BLaER1 (cell line): ENCODE results near the gene TRAF1.

Experiments
- H3K27ac ChIP-seq: shearing (Covaris generic); formaldehyde crosslinking; 2 replicates; pipeline ENCODE4 v1.8.1; 2022
- H3K27me3 ChIP-seq: shearing (Covaris generic); formaldehyde crosslinking; 2 replicates; pipeline ENCODE4 v1.8.1; 2022
- H3K36me3 ChIP-seq: shearing (Covaris generic); formaldehyde crosslinking; 2 replicates; pipeline ENCODE4 v1.8.1; 2022
- H3K4me1 ChIP-seq: shearing (Covaris generic); formaldehyde crosslinking; 2 replicates; pipeline ENCODE4 v1.8.1; 2022
- H3K4me2 ChIP-seq: shearing (Covaris generic); formaldehyde crosslinking; 2 replicates; pipeline ENCODE4 v1.8.1; 2022
- H3K4me3 ChIP-seq: shearing (Covaris generic); formaldehyde crosslinking; 2 replicates; pipeline ENCODE4 v1.8.1; 2022
- H3K9ac ChIP-seq: shearing (Covaris generic); formaldehyde crosslinking; 2 replicates; pipeline ENCODE4 v1.8.1; 2022
- H3K9me3 ChIP-seq: shearing (Covaris generic); formaldehyde crosslinking; 2 replicates; pipeline ENCODE4 v1.8.1; 2022
- H4K20me1 ChIP-seq: shearing (Covaris generic); formaldehyde crosslinking; 2 replicates; pipeline ENCODE4 v1.8.1; 2022
- Cebpa-rat ChIP-seq: shearing (Covaris generic); IDR thresholded peaks from 2 replicates; pipeline ENCODE4 v1.8.1; 2022

TRAF1 gene

GRCh38 chr9:120942186-120943001 lies 15.8 kb upstream of the TRAF1 start:
- no peaks in the 10 kb centered on the region for H3K27me3 ChIP-seq
- no peak overlapping the region for H3K9ac ChIP-seq
- no peak for TF ChIP-seq Cebpa-rat
- H3K27ac ChIP-seq, result no peak overlapping the region
- no peaks in the 10 kb centered on the region for H4K20me1 ChIP-seq
- peaks cover 21% of the 10 kb centered on the region for H3K4me1 ChIP-seq
- no peak overlapping the region for H3K4me2 ChIP-seq
- H3K36me3 ChIP-seq, result no peaks in the 10 kb centered on the region
- H3K9me3 ChIP-seq, result no peaks in the 10 kb centered on the region
- H3K4me3 ChIP-seq, result no peak overlapping the region

DNA sequence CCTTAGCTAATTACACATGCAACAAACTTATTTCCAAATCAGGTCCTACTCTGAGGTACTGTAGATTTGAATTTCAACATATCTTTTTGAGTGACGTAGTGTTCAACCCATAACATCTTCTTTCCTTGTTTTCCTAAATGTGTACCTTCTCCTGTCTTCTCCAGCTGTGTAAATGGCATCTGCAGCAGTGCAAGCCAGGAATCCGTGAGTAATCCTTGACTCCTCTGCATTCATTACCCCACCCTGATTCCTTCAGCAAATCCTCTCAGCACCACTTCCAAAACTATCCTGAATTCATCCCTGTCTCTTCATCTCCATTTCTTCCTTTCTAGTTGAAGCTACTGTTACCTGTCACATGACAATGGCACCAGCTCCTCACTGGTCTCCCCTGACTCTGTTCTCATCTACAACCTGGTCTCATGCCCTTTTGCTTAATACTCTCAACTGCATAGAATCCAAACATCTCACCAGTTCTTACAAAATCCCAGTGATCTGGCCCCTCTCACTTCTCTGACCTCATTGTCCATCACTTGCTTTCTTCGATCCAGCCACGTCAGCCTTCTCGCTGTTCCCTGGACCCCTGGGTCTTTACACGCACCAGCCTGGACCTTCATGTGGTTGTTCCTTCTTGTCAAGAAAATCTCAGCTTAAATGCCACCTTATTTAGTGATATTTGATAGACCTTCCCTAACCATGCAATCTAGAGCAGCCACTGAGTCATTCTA lies 14.6 kb upstream of the TRAF1 start:
- H3K4me2 ChIP-seq, result no peak overlapping the region
- no peaks in the 10 kb centered on the region for H3K36me3 ChIP-seq
- H3K9me3 ChIP-seq, result no peaks in the 10 kb centered on the region
- H4K20me1 ChIP-seq, result no peaks in the 10 kb centered on the region
- H3K4me3 ChIP-seq, result no peak overlapping the region
- H3K27ac ChIP-seq, result no peak overlapping the region
- H3K9ac ChIP-seq, result no peak overlapping the region
- peaks cover 33% of the 10 kb centered on the region for H3K4me1 ChIP-seq
- H3K27me3 ChIP-seq, result no peaks in the 10 kb centered on the region
- TF ChIP-seq Cebpa-rat, result no peak

DNA sequence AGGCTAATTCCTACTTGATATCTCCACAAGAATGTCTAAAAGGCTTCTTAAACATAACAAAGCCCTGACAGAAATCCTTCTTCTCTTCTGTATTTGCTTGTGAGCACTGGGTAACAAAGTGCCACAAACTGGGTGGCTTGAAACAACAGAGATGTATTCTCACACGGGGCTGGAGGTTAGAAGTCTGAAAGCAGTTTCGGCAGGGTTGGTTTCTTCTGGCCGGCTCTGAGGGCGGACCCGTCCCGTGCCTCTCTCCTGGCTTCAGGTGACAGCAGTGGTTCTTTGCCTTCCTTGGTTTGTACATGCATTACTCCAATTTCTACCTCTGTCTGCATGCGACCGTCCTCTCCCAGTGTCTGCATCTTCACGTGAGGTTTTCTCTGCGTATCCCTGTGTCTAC lies 14.0 kb upstream of the TRAF1 start:
- H3K27me3 ChIP-seq, result no peaks in the 10 kb centered on the region
- H3K27ac ChIP-seq, result no peak overlapping the region
- no peak for TF ChIP-seq Cebpa-rat
- peaks cover 39% of the 10 kb centered on the region for H3K4me1 ChIP-seq
- no peak overlapping the region for H3K4me2 ChIP-seq
- H3K36me3 ChIP-seq, result no peaks in the 10 kb centered on the region
- no peak overlapping the region for H3K4me3 ChIP-seq
- no peak overlapping the region for H3K9ac ChIP-seq
- no peaks in the 10 kb centered on the region for H4K20me1 ChIP-seq
- H3K9me3 ChIP-seq, result no peaks in the 10 kb centered on the region

DNA sequence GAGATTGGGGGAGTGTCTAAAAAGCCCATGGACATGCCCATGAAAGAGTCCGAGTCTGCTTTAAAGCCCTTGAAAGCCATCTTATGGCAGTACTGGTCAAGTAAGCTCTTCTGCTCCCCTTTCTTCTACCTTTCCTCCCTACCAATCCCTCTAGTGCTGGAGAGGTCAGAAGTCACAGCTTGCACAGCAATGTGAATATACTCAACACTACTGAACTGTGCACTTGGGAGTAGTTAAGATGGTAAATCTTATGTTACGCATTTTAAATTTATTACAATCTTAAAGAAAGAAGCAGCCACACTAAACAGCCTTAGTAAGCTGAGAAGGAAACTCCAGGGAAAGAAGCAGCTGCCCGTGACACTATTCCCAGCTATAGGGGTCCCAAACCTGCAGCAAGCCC lies 12.3 kb upstream of the TRAF1 start:
- H3K9me3 ChIP-seq, result no peaks in the 10 kb centered on the region
- H3K27me3 ChIP-seq, result no peaks in the 10 kb centered on the region
- H3K4me2 ChIP-seq, result no peak overlapping the region
- peaks cover 46% of the 10 kb centered on the region for H3K4me1 ChIP-seq
- no peaks in the 10 kb centered on the region for H4K20me1 ChIP-seq
- no peak overlapping the region for H3K27ac ChIP-seq
- TF ChIP-seq Cebpa-rat, result no peak
- H3K4me3 ChIP-seq, result no peak overlapping the region
- H3K36me3 ChIP-seq, result no peaks in the 10 kb centered on the region
- no peak overlapping the region for H3K9ac ChIP-seq

- Histone ChIP-seq H3K9ac (peak overlapping the region; percentile 36; the same call in 1 of the 2 replicates), H3K4me1 (peaks cover 58% of the 10 kb centered on the region), H3K9me3 (no peaks in the 10 kb centered on the region), H3K27me3 (no peaks in the 10 kb centered on the region), H3K4me3 (no peak overlapping the region), H3K4me2 (peak overlapping the region; percentile 87), H3K36me3 (no peaks in the 10 kb centered on the region), H3K27ac (peak overlapping the region; percentile 54), H4K20me1 (no peaks in the 10 kb centered on the region)
- no peak for TF ChIP-seq Cebpa-rat
These were observed 11.0 kb upstream of the TRAF1 start for GRCh38 chr9:120937596-120937995.

DNA sequence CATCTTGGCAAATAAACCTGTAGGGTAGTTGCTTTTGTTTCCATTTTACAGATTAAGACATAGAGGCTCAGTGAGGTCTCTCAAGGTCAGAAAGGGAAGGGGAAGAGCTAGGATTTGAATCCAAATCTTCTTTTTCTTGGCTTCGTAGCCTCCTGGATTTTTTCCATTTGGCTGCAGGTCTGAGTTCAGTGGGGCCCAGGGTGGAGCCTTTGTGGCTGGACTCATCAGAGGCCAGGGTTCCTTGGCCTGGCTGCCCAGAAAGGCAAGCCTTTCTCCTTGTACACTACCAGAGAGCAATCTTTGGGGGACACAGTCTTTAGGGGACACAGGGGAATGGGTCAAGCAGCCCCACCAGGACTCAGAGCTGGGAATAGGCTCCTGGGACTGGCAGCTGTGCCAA lies 10.5 kb upstream of the TRAF1 start:
- Histone ChIP-seq H3K4me2 (peak overlapping the region; percentile 87), H3K27ac (peak overlapping the region; percentile 54), H3K4me3 (no peak overlapping the region), H3K9ac (peak overlapping the region; percentile 36; the same call in 1 of the 2 replicates), H3K9me3 (no peaks in the 10 kb centered on the region), H4K20me1 (no peaks in the 10 kb centered on the region), H3K27me3 (no peaks in the 10 kb centered on the region), H3K4me1 (peaks cover 63% of the 10 kb centered on the region), H3K36me3 (no peaks in the 10 kb centered on the region)
- no peak for TF ChIP-seq Cebpa-rat

DNA sequence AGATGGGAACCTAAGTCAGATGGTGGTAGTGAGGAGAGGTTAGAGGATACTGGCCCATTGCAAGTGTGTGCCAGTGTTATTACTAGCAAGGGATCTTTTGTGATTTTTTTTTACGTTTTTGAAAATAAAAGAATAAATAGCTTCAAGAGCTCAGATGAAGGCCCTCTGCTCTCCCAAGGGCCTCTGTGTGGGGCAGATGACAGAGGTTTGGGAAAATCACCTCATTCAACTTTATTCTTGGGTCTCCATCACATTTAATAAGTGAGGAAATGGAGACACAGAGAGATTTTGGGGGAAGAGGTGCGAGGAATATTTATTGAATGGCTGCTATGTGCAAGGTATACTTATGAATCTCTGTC lies 10.1 kb upstream of the TRAF1 start:
- H3K4me2 ChIP-seq, result peak overlapping the region; percentile 87

DNA sequence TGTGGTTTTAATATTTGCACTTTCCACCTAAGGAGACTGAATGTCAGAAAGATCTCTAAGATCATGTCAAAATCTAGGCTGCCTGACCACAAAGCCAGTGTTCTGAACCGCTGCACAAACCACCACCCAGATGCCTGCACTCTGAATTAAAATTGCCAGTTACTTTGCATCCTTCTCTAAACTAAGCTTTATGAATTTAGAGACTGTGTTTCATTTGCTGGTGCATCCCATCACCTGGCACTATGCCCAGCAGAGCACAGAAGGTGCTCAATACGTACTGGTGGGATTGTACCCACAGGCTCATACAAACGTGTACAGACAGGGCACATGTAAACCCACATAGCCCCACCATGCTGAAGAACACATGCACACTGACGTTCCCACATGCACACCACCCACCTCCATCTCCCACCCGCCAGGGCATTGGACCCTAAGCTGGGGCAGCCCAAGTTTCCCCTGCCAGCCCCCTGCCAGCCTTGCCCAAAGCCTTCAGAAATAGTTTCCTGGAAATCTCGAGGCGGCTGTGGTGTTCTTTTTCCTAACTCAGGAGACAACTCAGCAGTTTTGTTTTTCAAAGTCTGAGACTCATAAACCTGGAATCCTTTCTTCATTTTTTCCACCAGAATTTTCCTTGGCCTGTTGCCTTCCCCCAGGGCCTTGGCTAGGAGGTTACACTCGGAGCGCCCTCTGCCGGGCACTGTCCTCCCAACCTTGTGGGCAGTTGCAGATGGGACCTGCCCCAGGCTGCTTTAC lies 9.6 kb upstream of the TRAF1 start:
- Histone ChIP-seq H3K4me2 (peak overlapping the region; percentile 87), H3K4me3 (peak overlapping the region; percentile 9; the same call in 1 of the 2 replicates), H3K36me3 (no peaks in the 10 kb centered on the region), H4K20me1 (no peaks in the 10 kb centered on the region), H3K9me3 (no peaks in the 10 kb centered on the region), H3K27me3 (no peaks in the 10 kb centered on the region), H3K4me1 (peaks cover 72% of the 10 kb centered on the region), H3K27ac (peak overlapping the region; percentile 75), H3K9ac (no peak overlapping the region)
- TF ChIP-seq Cebpa-rat, result no peak

More for the DNA sequence above, 10.1 kb upstream of the TRAF1 start:
- Histone ChIP-seq H3K4me1 (peaks cover 66% of the 10 kb centered on the region), H3K9me3 (no peaks in the 10 kb centered on the region), H3K9ac (peak overlapping the region; percentile 36; the same call in 1 of the 2 replicates), H3K27ac (peak overlapping the region; percentile 54; the same call in 1 of the 2 replicates), H3K27me3 (no peaks in the 10 kb centered on the region), H3K36me3 (no peaks in the 10 kb centered on the region), H3K4me3 (no peak overlapping the region), H4K20me1 (no peaks in the 10 kb centered on the region)
- no peak for TF ChIP-seq Cebpa-rat

DNA sequence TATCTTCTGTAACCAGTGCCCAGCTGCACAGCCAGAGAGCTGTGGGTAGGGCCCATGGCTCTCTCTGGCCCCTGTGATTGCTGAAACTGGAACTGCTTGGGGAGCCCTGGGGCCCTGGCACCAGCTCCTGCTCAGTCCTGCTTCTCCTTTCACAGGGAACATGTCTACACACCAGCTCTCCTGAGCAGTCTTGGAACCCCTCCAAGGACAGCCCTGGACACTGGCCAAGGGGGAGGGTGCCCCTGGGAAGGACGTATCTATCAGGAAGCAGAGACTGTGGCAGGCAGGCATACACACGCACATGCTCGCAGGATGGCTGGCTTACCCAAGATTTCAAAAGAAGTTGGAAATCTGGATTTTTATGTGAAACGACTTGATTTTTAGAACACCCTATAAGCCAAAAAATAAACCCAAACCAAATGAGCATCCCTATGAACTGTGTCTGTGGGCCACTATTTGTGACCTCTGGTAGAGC lies 8.8 kb upstream of the TRAF1 start:
- 0 out of 2 replicates have a peak overlapping the region, but pooled peaks have one; percentile 27 for H3K4me3 ChIP-seq
- no peak for TF ChIP-seq Cebpa-rat
- no peaks in the 10 kb centered on the region for H3K27me3 ChIP-seq
- H3K9me3 ChIP-seq, result no peaks in the 10 kb centered on the region
- H3K4me1 ChIP-seq, result peaks cover 80% of the 10 kb centered on the region
- peak overlapping the region; percentile 87 for H3K4me2 ChIP-seq
- H3K27ac ChIP-seq, result peak overlapping the region; percentile 75
- no peaks in the 10 kb centered on the region for H3K36me3 ChIP-seq
- no peaks in the 10 kb centered on the region for H4K20me1 ChIP-seq
- H3K9ac ChIP-seq, result peak overlapping the region; percentile 35
